PC-9 (cell line): Measurements from ENCODE around the gene AP4S1. TPM values are rescaled to one million over a fixed set of nuclear protein-coding genes. Genes with fewer than 3 reads are reported as not detected.

Experiments used
- BruUV-seq: library from RNA; stranded (reverse); fragments of 400-500 nt; replicated peaks from 2 replicates; lab custom pipeline; 2021; lab: Mats Ljungman, UMichigan
- CTCF ChIA-PET: fragments of 300-600 bp; sonication (Branson Sonifier 250); formaldehyde crosslinking; loops from one replicate; lab custom pipeline; 2022; ENCODE audit warnings: antibody characterized with exemption; lab: Charles Lee
- POLR2A ChIA-PET: fragments of 300-600 bp; sonication (Branson Sonifier 250); formaldehyde crosslinking; loops from one replicate; lab custom pipeline; 2022; ENCODE audit warnings: antibody characterized with exemption; ENCODE audit not compliant: unreplicated experiment; lab: Charles Lee
- DNase-seq, 2 experiments: peaks; one replicate each; pipeline versions ENCODE4 v3.0.0 to v3.0.0-alpha.2; 2015 to 2022; ENCODE audit warnings: mixed read lengths in 1 of 2
- H2AFZ ChIP-seq: fragments of 200-600 bp; sonication (generic); 2 replicates; pipeline ENCODE4 v1.8.1; 2017; ENCODE audit warnings: antibody characterized with exemption
- H3F3A ChIP-seq: fragments of 200-600 bp; sonication (generic); 2 replicates; pipeline ENCODE4 v1.8.1; 2017; ENCODE audit warnings: antibody characterized with exemption, mild to moderate bottlenecking, low read depth; ENCODE audit not compliant: insufficient read depth
- H3K27ac ChIP-seq: fragments of 200-600 bp; sonication (generic); 2 replicates; pipeline ENCODE4 v1.6.1; 2016; ENCODE audit warnings: mixed run types
- H3K27me3 ChIP-seq: fragments of 200-600 bp; sonication (generic); 2 replicates; pipeline ENCODE4 v1.6.1; 2016; ENCODE audit warnings: low read depth, mixed run types; ENCODE audit not compliant: insufficient read depth
- H3K36me3 ChIP-seq: fragments of 200-600 bp; sonication (generic); 2 replicates; pipeline ENCODE4 v1.6.1; 2016; ENCODE audit warnings: low read depth, mixed run types
- H3K4me1 ChIP-seq: fragments of 200-600 bp; sonication (generic); replicated peaks from 2 replicates; pipeline ENCODE4 v1.6.1; 2016; ENCODE audit warnings: mixed run types; ENCODE audit not compliant: insufficient read depth
- H3K4me2 ChIP-seq: fragments of 200-600 bp; sonication (generic); 2 replicates; pipeline ENCODE4 v1.6.1; 2017; ENCODE audit warnings: mixed run types
- H3K4me3 ChIP-seq: fragments of 200-600 bp; sonication (generic); 2 replicates; pipeline ENCODE4 v1.6.1; 2016; ENCODE audit warnings: mixed run types
- H3K79me2 ChIP-seq: fragments of 200-600 bp; sonication (generic); 2 replicates; pipeline ENCODE4 v1.6.1; 2017; ENCODE audit warnings: low read depth, mixed run types
- H3K9me2 ChIP-seq: fragments of 200-600 bp; sonication (generic); 2 replicates; pipeline ENCODE4 v1.8.1; 2017; ENCODE audit warnings: mild to moderate bottlenecking; ENCODE audit not compliant: insufficient read depth
- H3K9me3 ChIP-seq: fragments of 200-600 bp; sonication (generic); 2 replicates; pipeline ENCODE4 v1.8.1; 2016; ENCODE audit warnings: low read depth; ENCODE audit not compliant: insufficient read depth
- H4K20me1 ChIP-seq: fragments of 200-600 bp; sonication (generic); 2 replicates; pipeline ENCODE4 v1.8.1; 2017; ENCODE audit not compliant: insufficient read depth
- EZH2 ChIP-seq: fragments of 200-600 bp; sonication (generic); IDR thresholded peaks from 2 replicates; pipeline ENCODE4 v1.8.0; 2017; ENCODE audit warnings: antibody characterized with exemption, low read depth
- intact Hi-C: fragments of 100-400 bp; cut with micrococcal nuclease; formaldehyde crosslinking; loops from one replicate; pipeline ENCODE4 v1.10.0; 2022; ENCODE audit not compliant: unreplicated experiment
- total RNA-seq: library from RNA; stranded (reverse); gene quantifications from 2 replicates; pipeline ENCODE4 v1.2.3, GENCODE V29; 2021
- TF ChIP-seq, protein P1 (sequence below): fragments of 200-600 bp; sonication (generic); conservative IDR thresholded peaks from 2 replicates; pipeline ENCODE4 v1.6.1; 2017; ENCODE audit warnings: mixed run types, antibody characterized with exemption, mild to moderate bottlenecking, moderate library complexity

AP4S1 gene
- total RNA-seq, 1 experiment from 2014 or later, result 2.8 TPM

DNA sequence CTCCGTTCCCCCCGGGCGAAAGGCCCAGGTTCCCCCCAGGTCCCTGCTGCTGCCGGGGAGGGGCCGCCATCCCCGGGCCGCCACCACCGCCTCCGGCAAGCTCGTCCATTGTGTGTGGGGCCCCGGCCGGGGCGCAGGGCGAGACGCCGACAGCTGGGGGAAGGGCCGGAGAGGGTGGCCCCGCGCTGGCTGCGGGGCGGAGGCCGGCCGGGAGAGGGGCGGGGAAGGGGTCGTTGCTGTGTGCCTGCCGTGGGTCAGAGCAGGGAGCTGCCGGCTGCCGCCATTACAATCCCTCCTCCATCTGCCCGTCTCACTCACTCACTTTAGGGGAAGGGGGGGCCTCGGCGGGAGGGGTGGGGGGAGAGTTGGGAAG, 614 bp downstream of the AP4S1 start, which contains the start of gene STRN3:
Gene STRN3 (minus strand): TSS at position 303 of the 373 bp plus-strand sequence. CDS start 194 bp downstream, at position 109.
- TF ChIP-seq, protein P1, sequence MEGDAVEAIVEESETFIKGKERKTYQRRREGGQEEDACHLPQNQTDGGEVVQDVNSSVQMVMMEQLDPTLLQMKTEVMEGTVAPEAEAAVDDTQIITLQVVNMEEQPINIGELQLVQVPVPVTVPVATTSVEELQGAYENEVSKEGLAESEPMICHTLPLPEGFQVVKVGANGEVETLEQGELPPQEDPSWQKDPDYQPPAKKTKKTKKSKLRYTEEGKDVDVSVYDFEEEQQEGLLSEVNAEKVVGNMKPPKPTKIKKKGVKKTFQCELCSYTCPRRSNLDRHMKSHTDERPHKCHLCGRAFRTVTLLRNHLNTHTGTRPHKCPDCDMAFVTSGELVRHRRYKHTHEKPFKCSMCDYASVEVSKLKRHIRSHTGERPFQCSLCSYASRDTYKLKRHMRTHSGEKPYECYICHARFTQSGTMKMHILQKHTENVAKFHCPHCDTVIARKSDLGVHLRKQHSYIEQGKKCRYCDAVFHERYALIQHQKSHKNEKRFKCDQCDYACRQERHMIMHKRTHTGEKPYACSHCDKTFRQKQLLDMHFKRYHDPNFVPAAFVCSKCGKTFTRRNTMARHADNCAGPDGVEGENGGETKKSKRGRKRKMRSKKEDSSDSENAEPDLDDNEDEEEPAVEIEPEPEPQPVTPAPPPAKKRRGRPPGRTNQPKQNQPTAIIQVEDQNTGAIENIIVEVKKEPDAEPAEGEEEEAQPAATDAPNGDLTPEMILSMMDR, result no peak
- TF ChIP-seq EZH2, result no peak
- intact Hi-C loops, result loop anchor here (5.0 kb wide), 1 partner anchor 56 kb away; no protein-coding TSS in a partner anchor
- no peaks in the 10 kb centered on the region for H3K27me3 ChIP-seq
- H3F3A ChIP-seq, result peaks cover 12% of the 10 kb centered on the region
- ChIA-PET POLR2A (interaction anchor here (0.6 to 0.8 kb wide), 6 partner anchors 10 to 1173 kb away, joined by 4 to 15 read pairs (median 7); no protein-coding TSS in a partner anchor), CTCF (interaction anchor here (0.6 to 0.7 kb wide), 2 partner anchors 403 to 1488 kb away, joined by 4 read pairs; no protein-coding TSS in a partner anchor)
- H3K27ac ChIP-seq, result peak within 1 kb of the TSS; percentile 79
- no TSS peak for BruUV-seq
- no peaks in the 10 kb centered on the region for H3K36me3 ChIP-seq
- peaks cover 24% of the 10 kb centered on the region for H3K4me1 ChIP-seq
- no peak for DNase-seq
- H2AFZ ChIP-seq, result peak within 1 kb of the TSS; percentile 88
- H3K9me2 ChIP-seq, result no peaks in the 10 kb centered on the region
- peaks cover 16% of the 10 kb centered on the region; the same call in 1 of the 2 replicates for H4K20me1 ChIP-seq
- H3K79me2 ChIP-seq, result peaks cover 51% of the 10 kb centered on the region
- H3K4me2 ChIP-seq, result peak within 1 kb of the TSS; percentile 97
- peak within 1 kb of the TSS; percentile 88 for H3K4me3 ChIP-seq
- H3K9me3 ChIP-seq, result no peaks in the 10 kb centered on the region

DNA sequence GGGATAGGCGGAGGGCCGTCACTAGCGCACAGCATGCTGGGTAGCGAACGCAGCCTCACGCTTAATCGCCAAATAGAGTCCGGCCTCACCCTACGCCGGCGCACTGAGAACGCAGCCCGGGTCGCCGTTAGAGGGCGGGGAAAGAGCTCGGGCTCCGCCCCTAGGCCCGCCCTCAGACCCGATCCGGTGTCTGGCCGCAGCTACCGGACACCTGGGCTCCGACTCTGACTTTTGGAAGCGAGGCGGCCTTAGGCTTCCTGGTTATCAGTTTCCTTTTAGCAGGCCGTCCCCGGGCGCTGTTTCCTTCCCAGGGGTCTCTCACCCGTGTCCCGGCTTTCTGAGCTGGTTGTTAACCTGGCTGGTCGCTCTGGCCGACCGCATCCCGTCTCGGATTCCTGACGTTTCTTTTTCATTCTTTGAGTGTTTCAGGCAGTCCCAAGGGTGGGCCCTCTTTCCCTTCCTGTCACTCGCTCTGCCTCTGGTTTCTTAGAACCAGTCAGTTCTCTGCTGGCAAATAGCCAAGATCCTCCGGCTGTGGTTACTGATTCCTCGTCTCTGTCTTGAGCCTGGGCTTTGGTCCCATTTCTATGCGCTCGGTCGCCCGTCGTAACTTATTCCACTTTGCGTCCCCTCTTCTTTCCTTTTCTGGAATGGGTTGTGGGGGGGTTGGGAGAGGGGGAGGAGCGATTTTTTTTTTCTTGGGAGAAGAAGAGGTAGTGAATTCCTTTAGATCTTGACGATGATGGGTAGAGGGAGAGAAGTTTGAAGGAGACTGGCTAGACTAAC, 1.2 kb downstream of the AP4S1 start:
- TF ChIP-seq, protein P1, result no peak
- TF ChIP-seq EZH2, result no peak
- Histone ChIP-seq H3K9me2 (no peaks in the 10 kb centered on the region), H3K27me3 (no peaks in the 10 kb centered on the region), H3K4me3 (peak overlapping the region; percentile 88), H3K9me3 (no peaks in the 10 kb centered on the region), H3F3A (peaks cover 14% of the 10 kb centered on the region), H3K4me2 (peak overlapping the region; percentile 82), H3K36me3 (no peaks in the 10 kb centered on the region), H3K4me1 (peaks cover 30% of the 10 kb centered on the region), H2AFZ (peak overlapping the region; percentile 88), H4K20me1 (peaks cover 16% of the 10 kb centered on the region; the same call in 1 of the 2 replicates), H3K27ac (peak overlapping the region; percentile 79), H3K79me2 (peaks cover 45% of the 10 kb centered on the region)
- POLR2A ChIA-PET, result interaction anchor here (0.6 to 0.8 kb wide), 6 partner anchors 9 to 1173 kb away, joined by 4 to 28 read pairs (median 7); no protein-coding TSS in a partner anchor
- TSS peak; percentile 78 for BruUV-seq
- DNase-seq, result peak; percentile 85 to 95
- intact Hi-C loops, result loop anchor here (5.0 kb wide), 1 partner anchor 56 kb away; no protein-coding TSS in a partner anchor
- CTCF ChIA-PET, result interaction anchor here (0.7 kb wide), 1 partner anchor 1487 kb away, joined by 4 read pairs; no protein-coding TSS in a partner anchor

DNA sequence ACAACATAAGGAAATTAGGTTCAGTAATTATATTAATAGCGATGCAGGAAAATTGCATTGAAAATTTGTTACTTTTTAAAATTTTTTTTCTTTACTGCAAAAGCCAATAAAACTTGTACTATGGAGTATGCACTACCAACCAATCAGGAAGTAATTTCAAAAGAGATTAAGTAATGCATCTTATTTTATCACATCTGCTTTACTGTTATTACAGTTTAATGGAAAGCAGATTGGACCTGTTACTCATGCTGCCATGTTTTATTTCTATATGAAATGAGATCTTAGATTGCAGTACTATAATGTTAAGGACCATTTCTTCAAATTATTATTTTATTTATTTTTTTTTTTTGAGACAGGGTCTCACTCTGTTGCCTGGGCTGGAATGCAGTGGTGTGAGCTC, 2.4 kb downstream of the AP4S1 start:
- H3K4me1 ChIP-seq, result peaks cover 35% of the 10 kb centered on the region
- H3K27me3 ChIP-seq, result no peaks in the 10 kb centered on the region
- H2AFZ ChIP-seq, result peak overlapping the region; percentile 88; the same call in 1 of the 2 replicates
- DNase-seq, result no peak
- no peak for TF ChIP-seq EZH2
- TF ChIP-seq, protein P1, result no peak
- peaks cover 33% of the 10 kb centered on the region for H3K79me2 ChIP-seq
- peaks cover 16% of the 10 kb centered on the region; the same call in 1 of the 2 replicates for H4K20me1 ChIP-seq
- peak overlapping the region; percentile 79 for H3K27ac ChIP-seq
- no peaks in the 10 kb centered on the region for H3K9me2 ChIP-seq
- BruUV-seq, result no TSS peak
- ChIA-PET CTCF (no interaction called here), POLR2A (no interaction called here)
- intact Hi-C loops, result loop anchor here (5.0 kb wide), 1 partner anchor 54 kb away; no protein-coding TSS in a partner anchor
- H3K36me3 ChIP-seq, result no peaks in the 10 kb centered on the region
- H3K4me3 ChIP-seq, result peak overlapping the region; percentile 88
- no peaks in the 10 kb centered on the region for H3K9me3 ChIP-seq
- H3K4me2 ChIP-seq, result peak overlapping the region; percentile 82
- H3F3A ChIP-seq, result peaks cover 19% of the 10 kb centered on the region
